HG02678 (cell line): ENCODE results near the gene AGPAT1.
A peak's percentile ranks its signal among the peaks of the same experiment; 100 is the strongest.
"Not testable (repeated sequence)": the region's sequence is repeated elsewhere in the genome, so short reads cannot be mapped to it uniquely, and the experiment has no call there.

ENCODE experiments used
- ATAC-seq: cut with Tn5 transposase; IDR thresholded peaks from one replicate; pipeline ENCODE4 v1.9.1; 2021; ENCODE audit warnings: mild to moderate bottlenecking, moderate library complexity; ENCODE audit not compliant: unreplicated experiment

AGPAT1 gene

GRCh38 chr6:32200711-32201475 is 25.0 kb upstream of the AGPAT1 start:
- no peak for ATAC-seq

DNA sequence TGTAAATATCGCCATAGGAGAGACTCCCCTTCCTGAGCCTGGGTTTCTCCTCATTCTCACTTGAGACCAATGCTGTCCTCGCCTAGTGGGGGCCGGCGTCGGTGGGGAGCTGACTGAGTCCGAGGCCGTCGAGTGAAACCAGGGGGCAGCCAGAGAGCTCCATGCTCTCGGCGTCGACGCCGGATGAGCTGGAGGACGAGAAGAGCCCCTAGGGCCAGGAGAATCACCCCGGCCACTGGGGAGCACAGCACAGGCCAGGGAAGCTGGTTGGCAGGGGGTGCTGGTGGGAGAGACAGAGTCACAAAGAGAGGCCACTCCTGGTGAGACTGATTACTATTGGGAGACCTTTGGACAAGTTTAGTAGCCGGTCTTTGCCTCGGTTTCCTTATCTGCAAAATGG is 23.0 kb upstream of the AGPAT1 start:
- no peak for ATAC-seq

DNA sequence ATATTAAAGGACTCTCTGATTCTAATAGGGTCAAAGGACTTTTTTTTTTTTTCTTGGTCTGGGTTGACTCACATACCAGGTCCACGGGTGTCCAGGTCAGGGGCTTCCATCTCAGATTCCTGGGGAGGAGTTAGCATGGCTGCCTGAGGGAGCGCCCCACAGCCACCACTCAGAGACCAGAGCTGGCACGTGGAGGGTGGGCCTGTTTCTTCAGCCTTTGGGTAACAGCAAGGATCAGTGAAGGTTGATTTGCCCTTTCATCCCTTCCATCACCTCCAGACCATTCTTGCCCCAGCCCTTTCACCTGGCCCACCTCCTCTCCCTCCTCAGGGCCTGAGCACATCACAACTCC is 22.4 kb upstream of the AGPAT1 start:
- no peak for ATAC-seq

GRCh38 chr6:32196682-32197616 is 21.1 kb upstream of the AGPAT1 start:
- no peak for ATAC-seq

DNA sequence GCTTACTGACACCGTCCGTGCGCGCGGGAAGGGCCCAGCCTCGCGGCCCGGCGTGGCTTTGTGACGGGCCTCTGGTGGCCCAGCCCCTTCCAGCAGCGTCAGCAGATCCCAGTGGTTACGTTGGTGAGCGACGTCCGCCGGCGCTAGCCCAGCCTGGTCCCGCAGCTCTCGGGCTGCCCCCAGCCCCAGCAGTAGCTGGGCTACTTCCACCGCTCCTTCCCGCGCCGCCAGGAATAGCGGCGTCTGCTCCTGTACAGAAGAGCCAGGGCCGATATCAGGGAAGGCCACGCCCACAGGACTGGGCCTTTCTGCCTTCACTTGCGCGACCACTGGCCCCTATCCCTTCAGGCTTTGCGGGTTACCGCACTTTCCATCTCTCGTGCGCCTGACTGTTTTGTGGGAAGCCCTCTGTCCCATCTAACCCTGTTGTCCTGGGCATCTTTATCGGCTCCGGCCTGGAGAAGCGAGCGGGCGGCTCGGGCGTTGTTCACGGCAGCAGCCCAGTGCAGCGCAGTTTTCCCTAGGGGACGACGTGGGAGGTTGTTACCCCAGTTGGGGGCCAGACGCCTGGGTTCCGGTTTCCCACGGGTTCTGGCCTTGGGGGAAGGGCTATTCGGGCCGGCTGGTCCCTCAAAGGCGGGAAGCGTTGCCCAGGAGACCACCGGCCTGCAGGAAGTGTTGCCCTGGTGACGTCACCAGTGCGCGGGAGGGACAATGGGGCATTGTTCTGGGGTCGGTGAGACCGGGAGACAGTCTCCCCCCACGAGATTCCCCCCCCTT is 20.2 kb upstream of the AGPAT1 start:
- peak; percentile 80 for ATAC-seq

DNA sequence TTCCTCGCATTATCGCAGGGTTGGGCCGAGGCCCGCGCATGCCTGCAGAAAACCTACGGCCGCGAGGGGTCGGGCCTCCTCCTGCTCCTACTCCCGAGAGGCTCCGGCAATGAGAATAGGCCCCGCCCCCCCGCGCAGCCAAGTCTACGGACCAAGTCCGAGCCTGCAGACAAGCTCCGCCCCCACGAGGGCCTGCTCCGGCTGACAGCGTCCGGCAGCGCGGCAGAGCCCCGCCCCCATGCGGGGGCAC is 19.7 kb upstream of the AGPAT1 start:
- peak; percentile 80 for ATAC-seq

DNA sequence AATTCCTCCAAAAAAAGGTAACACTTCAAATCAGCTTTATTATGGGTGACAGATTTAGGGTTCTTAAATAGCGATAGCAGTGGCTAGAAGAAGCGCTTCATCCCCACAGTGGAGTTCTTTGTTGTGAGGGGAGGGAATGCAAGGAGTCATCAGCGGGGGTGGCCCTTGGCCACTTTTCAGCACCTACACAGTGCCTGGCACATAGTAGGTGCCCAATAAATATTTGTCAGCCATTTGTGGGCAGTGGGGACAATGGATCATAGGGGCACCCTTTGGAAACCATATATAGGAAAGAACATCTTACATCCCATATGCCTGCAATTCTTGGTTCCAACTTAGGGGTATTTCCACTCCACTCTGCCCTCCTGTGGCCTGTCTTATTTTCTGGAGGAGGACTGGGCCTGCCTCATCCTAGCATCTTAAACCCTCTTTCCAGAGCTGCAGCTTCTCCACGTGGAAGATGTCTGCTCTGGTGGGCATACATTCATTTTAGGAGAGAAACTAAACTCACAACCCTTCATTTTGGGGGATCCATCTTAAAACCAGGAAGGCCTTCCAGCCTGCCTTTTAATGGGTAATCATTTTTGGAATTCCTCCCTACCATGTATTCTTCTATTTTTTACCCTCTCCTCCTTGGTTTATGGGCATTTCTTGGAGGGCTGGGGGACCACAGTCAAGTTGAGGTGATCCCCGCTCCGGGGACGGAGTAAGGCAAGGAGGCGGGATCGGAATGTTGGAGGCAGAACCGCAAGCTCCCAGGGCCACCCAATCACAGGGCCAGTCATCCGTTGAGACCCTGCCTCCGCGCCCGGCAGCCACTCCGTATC is 19.2 kb upstream of the AGPAT1 start:
- ATAC-seq = no peak

DNA sequence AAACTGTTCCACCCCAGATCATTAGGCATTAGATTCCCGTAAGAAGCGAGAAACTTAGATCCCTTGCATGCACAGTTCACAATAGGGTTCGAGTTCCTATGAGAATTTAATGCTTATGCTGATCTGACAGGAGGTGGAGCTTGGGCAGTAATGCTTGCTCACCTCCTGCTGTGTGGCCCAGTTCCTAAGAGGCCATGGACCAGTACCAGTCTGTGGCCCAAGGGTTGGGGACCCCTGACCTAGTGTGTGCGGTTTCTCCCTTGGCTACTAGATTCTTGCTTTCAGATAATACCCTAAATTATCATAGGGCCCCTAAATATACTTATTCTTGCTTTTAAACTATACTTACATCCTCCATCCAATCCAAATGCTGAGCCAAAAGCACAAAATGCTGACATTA is 18.5 kb upstream of the AGPAT1 start:
- no peak for ATAC-seq

GRCh38 chr6:32193096-32193495 is 17.2 kb upstream of the AGPAT1 start:
- ATAC-seq = not testable (repeated sequence)

DNA sequence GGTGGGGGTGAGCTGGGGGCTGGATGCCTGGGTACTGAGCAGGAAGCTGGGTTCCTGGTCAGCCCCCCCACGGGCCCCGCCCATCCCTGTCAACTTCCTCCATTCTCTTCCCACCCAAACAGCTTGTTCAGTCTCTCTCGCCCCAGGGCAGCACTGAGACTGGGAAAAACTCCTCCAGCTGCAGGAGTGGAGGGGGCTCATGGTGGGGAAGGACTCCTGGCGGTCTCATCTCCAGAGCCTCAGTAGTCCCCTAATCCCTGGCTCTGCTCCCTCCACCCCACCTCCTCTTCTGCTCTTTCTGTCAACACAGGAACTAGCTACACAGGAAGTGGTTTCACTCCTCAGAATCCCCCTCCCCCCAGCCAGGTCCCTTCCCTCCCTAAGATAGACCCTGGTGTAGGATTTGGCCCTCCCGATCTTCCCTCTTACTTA is 16.7 kb upstream of the AGPAT1 start, which contains the start of gene GPSM3:
GPSM3 (minus strand) TSS at position 36 of the 432 bp plus-strand sequence. CDS start 130 bp downstream, outside the sequence.
- no peak for ATAC-seq

DNA sequence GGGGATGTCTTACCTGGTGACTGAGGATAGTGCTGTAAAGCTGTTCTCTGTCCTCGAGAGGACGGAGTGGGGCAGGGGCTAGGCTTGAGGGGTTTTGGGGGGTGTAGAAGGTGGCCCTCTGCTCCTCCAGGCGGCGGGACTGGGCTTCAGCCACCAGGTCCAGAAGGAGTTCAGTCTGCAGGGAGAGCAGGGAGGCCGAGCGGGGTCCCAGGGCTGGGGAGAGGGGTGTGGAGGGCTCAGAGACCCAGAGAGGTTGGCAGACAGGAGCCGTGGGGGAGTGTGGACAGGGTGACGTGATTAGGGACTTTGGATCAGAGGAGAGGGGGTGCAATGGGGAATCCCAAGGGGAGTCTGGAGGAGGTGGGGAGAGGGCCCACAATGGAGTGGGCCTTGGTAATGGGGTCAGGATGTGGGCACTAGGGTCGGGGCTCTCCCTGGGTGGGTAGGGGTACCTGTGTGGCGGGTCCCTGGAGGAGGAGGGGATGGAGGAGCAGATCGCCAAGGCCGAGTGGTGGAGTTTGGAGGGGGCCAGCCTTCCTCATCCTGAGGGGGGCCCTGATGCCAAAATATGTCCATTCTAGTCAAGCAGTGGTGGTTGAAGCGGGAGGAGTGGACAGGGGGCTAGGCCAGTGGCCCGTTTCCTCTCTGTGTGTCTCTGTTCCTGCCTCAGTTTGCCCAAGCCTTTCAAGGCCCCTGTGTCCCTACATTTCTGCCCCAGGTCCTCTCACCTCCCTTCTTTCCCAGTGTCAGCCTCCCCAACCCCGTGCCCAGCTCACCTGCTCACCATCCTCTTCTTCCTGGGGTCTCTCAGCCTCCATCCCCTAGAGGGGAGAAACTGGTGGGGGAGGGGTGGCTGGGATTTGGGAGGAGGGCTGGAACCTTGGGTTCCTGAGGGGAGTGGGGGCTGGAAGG is 16.1 kb upstream of the AGPAT1 start:
- ATAC-seq = no peak

GRCh38 chr6:32190911-32191677 is 15.2 kb upstream of the AGPAT1 start:
- no peak for ATAC-seq

GRCh38 chr6:32190054-32190851 is 14.4 kb upstream of the AGPAT1 start, which contains the start of gene PBX2:
Gene PBX2, minus strand, starts transcription at chr6:32190202. Its CDS starts 287 bp downstream, at chr6:32189915.
- ATAC-seq = peak; percentile 73

GRCh38 chr6:32189742-32190053 is 13.8 kb upstream of the AGPAT1 start:
- no peak for ATAC-seq

GRCh38 chr6:32189069-32189741 is 13.3 kb upstream of the AGPAT1 start:
- no peak for ATAC-seq

DNA sequence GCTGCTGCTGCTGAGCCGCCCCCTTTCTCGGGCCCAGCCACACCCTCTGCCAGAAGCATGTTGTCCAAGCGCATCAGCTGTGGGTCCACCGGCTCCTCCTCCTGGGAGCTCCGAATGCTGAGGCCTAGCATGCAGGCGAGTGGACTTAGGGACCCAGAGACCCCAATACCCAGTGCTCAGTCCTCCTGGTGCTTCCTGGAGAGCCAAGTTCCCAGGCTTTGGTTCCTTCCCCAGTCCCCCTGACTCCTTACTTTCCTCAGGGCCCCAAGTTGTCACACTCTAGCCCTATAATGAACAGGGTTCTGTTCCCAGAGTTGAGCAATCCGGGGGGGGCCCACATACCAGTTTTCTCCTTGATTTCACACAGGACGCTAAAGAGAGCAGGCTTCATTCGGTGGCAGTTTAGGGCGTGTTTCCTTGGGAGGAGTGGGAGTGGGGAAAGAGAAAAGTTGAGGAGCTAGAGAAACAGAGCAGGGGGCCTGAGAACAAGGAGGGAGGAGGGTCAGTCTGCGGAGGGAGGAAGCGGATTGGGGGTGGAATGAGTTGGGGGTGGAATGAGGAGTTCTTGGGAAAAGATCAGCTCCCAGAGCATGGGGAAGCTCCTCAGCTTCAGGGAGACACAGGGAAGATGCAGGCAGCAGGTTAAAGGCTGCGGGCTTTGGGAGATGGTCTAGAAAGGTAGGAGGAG is 12.6 kb upstream of the AGPAT1 start:
- no peak for ATAC-seq
